H9 (cell line): ENCODE measurements around the gene SH2B2. TPM values are rescaled to one million over a fixed set of nuclear protein-coding genes. Genes with fewer than 3 reads are reported as not detected.
"Not testable (repeated sequence)": the region's sequence is repeated elsewhere in the genome, so short reads cannot be mapped to it uniquely, and the experiment has no call there.

Experiments
- DNase-seq: peaks from one replicate; pipeline ENCODE4 v3.0.0-alpha.2; 2017
- H2AFZ ChIP-seq: one replicate; pipeline ENCODE4 v1.6.1; 2013; ENCODE audit warnings: mild to moderate bottlenecking, low read length, control low read depth, moderate library complexity
- H2AK5ac ChIP-seq: 2 replicates; pipeline ENCODE4 v1.6.1; 2013; ENCODE audit warnings: low read length, control low read depth, mixed read lengths; ENCODE audit not compliant: insufficient read length
- H2BK120ac ChIP-seq: one replicate; pipeline ENCODE4 v1.6.1; 2013; ENCODE audit warnings: low read depth, mild to moderate bottlenecking, low read length, control low read depth, inconsistent platforms; ENCODE audit not compliant: poor library complexity, severe bottlenecking
- H2BK12ac ChIP-seq: 2 replicates; pipeline ENCODE4 v1.6.1; 2013; ENCODE audit warnings: low read length, control low read depth, mixed read lengths, low read depth; ENCODE audit not compliant: insufficient read length
- H2BK15ac ChIP-seq: 2 replicates; pipeline ENCODE4 v1.6.1; 2013; ENCODE audit warnings: low read depth, low read length, control low read depth
- H2BK20ac ChIP-seq: one replicate; pipeline ENCODE4 v1.6.1; 2013; ENCODE audit warnings: low read depth, mild to moderate bottlenecking, low read length, control low read depth, inconsistent platforms; ENCODE audit not compliant: poor library complexity, severe bottlenecking
- H2BK5ac ChIP-seq: 2 replicates; pipeline ENCODE4 v1.6.1; 2013; ENCODE audit warnings: low read length, control low read depth, mixed read lengths; ENCODE audit not compliant: insufficient read length
- H3K14ac ChIP-seq: 2 replicates; pipeline ENCODE4 v1.6.1; 2013; ENCODE audit warnings: low read length, control low read depth; ENCODE audit not compliant: insufficient read depth
- H3K18ac ChIP-seq: 2 replicates; pipeline ENCODE4 v1.6.1; 2013; ENCODE audit warnings: low read depth, mild to moderate bottlenecking, mixed read lengths, low read length, control low read depth; ENCODE audit not compliant: insufficient read length
- H3K23ac ChIP-seq: 2 replicates; pipeline ENCODE4 v1.6.1; 2013; ENCODE audit warnings: low read length, control low read depth, mixed read lengths, low read depth; ENCODE audit not compliant: insufficient read length
- H3K23me2 ChIP-seq: 2 replicates; pipeline ENCODE4 v1.6.1; 2013; ENCODE audit warnings: low read depth, mild to moderate bottlenecking, mixed read lengths, low read length, control low read depth; ENCODE audit not compliant: insufficient read length, poor library complexity, severe bottlenecking
- H3K27ac ChIP-seq: 2 replicates; pipeline ENCODE4 v1.5.1; 2013; ENCODE audit warnings: low read length, control low read depth, mixed read lengths, low read depth; ENCODE audit not compliant: insufficient read length
- H3K27me3 ChIP-seq: 2 replicates; pipeline ENCODE4 v1.6.1; 2013; ENCODE audit warnings: low read length, control low read depth, inconsistent platforms; ENCODE audit not compliant: insufficient read depth
- H3K4ac ChIP-seq: 2 replicates; pipeline ENCODE4 v1.6.1; 2013; ENCODE audit warnings: low read depth, mild to moderate bottlenecking, control low read depth, inconsistent platforms, low read length, moderate library complexity
- H3K4me1 ChIP-seq: 2 replicates; pipeline ENCODE4 v1.6.1; 2013; ENCODE audit warnings: low read length, control low read depth, inconsistent platforms; ENCODE audit not compliant: insufficient read depth
- H3K4me2 ChIP-seq: 2 replicates; pipeline ENCODE4 v1.6.1; 2013; ENCODE audit warnings: low read length, control low read depth, mixed read lengths; ENCODE audit not compliant: insufficient read length, insufficient read depth
- H3K56ac ChIP-seq: 2 replicates; pipeline ENCODE4 v1.6.1; 2013; ENCODE audit warnings: low read depth, mild to moderate bottlenecking, mixed read lengths, low read length, control low read depth; ENCODE audit not compliant: insufficient read length
- H3K79me1 ChIP-seq: 2 replicates; pipeline ENCODE4 v1.6.1; 2013; ENCODE audit warnings: low read depth, mild to moderate bottlenecking, moderate library complexity, low read length, control low read depth, inconsistent platforms; ENCODE audit not compliant: insufficient read depth, poor library complexity, severe bottlenecking
- H3K79me2 ChIP-seq: 2 replicates; pipeline ENCODE4 v1.6.1; 2013; ENCODE audit warnings: low read length, control low read depth, inconsistent platforms; ENCODE audit not compliant: insufficient read depth
- H3K9ac ChIP-seq: 2 replicates; pipeline ENCODE4 v1.6.1; 2013; ENCODE audit warnings: low read length, control low read depth, mixed read lengths; ENCODE audit not compliant: insufficient read length; ENCODE audit errors: extremely low read depth
- H3K9me3 ChIP-seq: one replicate; pipeline ENCODE4 v1.6.1; 2013; ENCODE audit warnings: low read depth, low read length, inconsistent platforms; ENCODE audit not compliant: control insufficient read depth
- H3T11ph ChIP-seq: one replicate; pipeline ENCODE4 v1.6.1; 2013; ENCODE audit warnings: mild to moderate bottlenecking, low read length, control low read depth, inconsistent platforms
- H4K20me1 ChIP-seq: one replicate; pipeline ENCODE4 v1.6.1; 2013; ENCODE audit not compliant: control insufficient read depth, insufficient read length, insufficient read depth
- H4K5ac ChIP-seq: 2 replicates; pipeline ENCODE4 v1.6.1; 2013; ENCODE audit warnings: low read depth, mild to moderate bottlenecking, mixed read lengths, low read length, control low read depth; ENCODE audit not compliant: insufficient read length
- H4K8ac ChIP-seq: replicated peaks from 2 replicates; pipeline ENCODE4 v1.6.1; 2013; ENCODE audit warnings: low read length, control low read depth, mixed read lengths, low read depth; ENCODE audit not compliant: insufficient read length
- H4K91ac ChIP-seq: 2 replicates; pipeline ENCODE4 v1.6.1; 2013; ENCODE audit warnings: low read depth, mild to moderate bottlenecking, moderate library complexity, mixed read lengths, low read length, control low read depth; ENCODE audit not compliant: insufficient read length
- H3K27ac Mint-ChIP-seq, 3 experiments: 2 replicates in 2 of 3; 3 replicates in 1 of 3; pipeline ENCODE4 v1.8.0; 2020 to 2021; ENCODE audit warnings: mixed read lengths in 3 of 3, mild to moderate bottlenecking in 1 of 3, moderate library complexity in 1 of 3
- H3K27me3 Mint-ChIP-seq: 2 replicates; pipeline ENCODE4 v1.8.0; 2021; ENCODE audit warnings: low read depth, mild to moderate bottlenecking, moderate library complexity, mixed read lengths
- H3K36me3 Mint-ChIP-seq, 3 experiments: 2 replicates in 2 of 3; 3 replicates in 1 of 3; pipeline ENCODE4 v1.8.0; 2020 to 2021; ENCODE audit warnings: low read depth in 3 of 3, mixed read lengths in 3 of 3; ENCODE audit not compliant: insufficient read depth in 1 of 3
- H3K4me1 Mint-ChIP-seq, 2 experiments: 2 replicates each; pipeline ENCODE4 v1.8.0; 2020; ENCODE audit warnings: mixed read lengths in 2 of 2
- H3K4me3 Mint-ChIP-seq, 2 experiments: 2 replicates in 1 of 2; 3 replicates in 1 of 2; pipeline ENCODE4 v1.8.0; 2020 to 2021; ENCODE audit warnings: mild to moderate bottlenecking in 2 of 2, mixed read lengths in 2 of 2, moderate library complexity in 1 of 2
- H3K9me3 Mint-ChIP-seq, 2 experiments: 2 replicates in 1 of 2; 3 replicates in 1 of 2; pipeline ENCODE4 v1.8.0; 2020; ENCODE audit warnings: mild to moderate bottlenecking in 2 of 2, mixed read lengths in 2 of 2, moderate library complexity in 1 of 2
- WGBS: extraction: QIAGEN DNeasy Blood & Tissue Kit; methylation state at CpG from one replicate; pipeline ENCODE4 v1.1.7; 2013; ENCODE audit warnings: missing lambda C conversion rate, low lambda C conversion rate, mixed read lengths; ENCODE audit not compliant: insufficient read length; ENCODE audit errors: extremely low coverage; 5-methylcytosine and 5-hydroxymethylcytosine counted together
- microRNA-seq: library from miRNA; unstranded; fragments of <30 nt; microRNA quantifications from one replicate; pipeline ENCODE4, GENCODE V29; 2020; ENCODE audit warnings: borderline microRNAs expressed
- total RNA-seq: library from RNA; stranded (reverse); gene quantifications from 2 replicates; pipeline ENCODE4 v1.2.1, GENCODE V29; 2021

SH2B2 gene
- total RNA-seq, 1 experiment from 2014 or later = 10.4 TPM

- not testable (repeated sequence) for H2BK120ac ChIP-seq, H3K27ac Mint-ChIP-seq, H3K56ac ChIP-seq, H3K18ac ChIP-seq, H3K79me2 ChIP-seq, H2BK15ac ChIP-seq, H3K14ac ChIP-seq, H3T11ph ChIP-seq, H3K9me3 Mint-ChIP-seq, H4K5ac ChIP-seq, DNase-seq, H2AK5ac ChIP-seq, H3K27me3 Mint-ChIP-seq, H3K23me2 ChIP-seq, H4K8ac ChIP-seq, H3K79me1 ChIP-seq, H3K27me3 ChIP-seq, H3K9me3 ChIP-seq, H3K4ac ChIP-seq, H3K27ac ChIP-seq, H2AFZ ChIP-seq, H4K20me1 ChIP-seq, H3K9ac ChIP-seq, H3K4me2 ChIP-seq, H3K4me1 ChIP-seq, H3K23ac ChIP-seq, H2BK5ac ChIP-seq, H2BK20ac ChIP-seq, H2BK12ac ChIP-seq, H3K4me1 Mint-ChIP-seq, H4K91ac ChIP-seq
- no CpG with 5 or more reads among the region's 7 CpGs for WGBS
- Mint-ChIP-seq H3K4me3 (peak overlapping the region; percentile 26 to 68; a peak in 4 of 5 replicates), H3K36me3 (peaks cover 22 to 30% (median 29%) of the 10 kb centered on the region in 3 experiments)
Observed at GRCh38 chr7:102365390-102365789, 78.7 kb downstream of the SH2B2 start.

- H2AFZ ChIP-seq, H2BK5ac ChIP-seq, H3K4me2 ChIP-seq, H3K23me2 ChIP-seq, H3K14ac ChIP-seq, H4K5ac ChIP-seq, H2BK15ac ChIP-seq, H3K79me1 ChIP-seq, DNase-seq, H2BK20ac ChIP-seq, H4K91ac ChIP-seq, H3K18ac ChIP-seq, H4K8ac ChIP-seq, H3K4me1 Mint-ChIP-seq, H3K4me1 ChIP-seq, H3K56ac ChIP-seq, H4K20me1 ChIP-seq, H3K23ac ChIP-seq, H3K79me2 ChIP-seq, H3K9ac ChIP-seq, H2BK12ac ChIP-seq, H3T11ph ChIP-seq, H3K27ac Mint-ChIP-seq, H2AK5ac ChIP-seq, H3K27me3 Mint-ChIP-seq, H3K27ac ChIP-seq, H2BK120ac ChIP-seq, H3K27me3 ChIP-seq, H3K9me3 ChIP-seq, H3K9me3 Mint-ChIP-seq, H3K4ac ChIP-seq, H3K4me3 Mint-ChIP-seq: not testable (repeated sequence)
- H3K36me3 Mint-ChIP-seq = peaks cover 28 to 43% (median 40%) of the 10 kb centered on the region in 3 experiments
Observed at GRCh38 chr7:102370038-102370437, 83.4 kb downstream of the SH2B2 start.

Small RNAs within 50 kb of the gene (microRNA-seq; reads per million reads assigned to microRNA genes)
- gene MIR4285 = not detected

Other genes with a start within 250 kb of the SH2B2 start
- gene SPDYE6, start 69.6 kb downstream of the SH2B2 start, total RNA-seq = not detected in 2 replicates
- 36.0 and 38.8 TPM in 2 replicates for gene PRKRIP1, start 109.5 kb downstream of the SH2B2 start, total RNA-seq
- gene ORAI2, start 146.7 kb downstream of the SH2B2 start, total RNA-seq = 26.6 and 26.7 TPM in 2 replicates
- 23.9 and 24.2 TPM in 2 replicates for gene ALKBH4, start 178.0 kb downstream of the SH2B2 start, total RNA-seq
- gene LRWD1, start 178.1 kb downstream of the SH2B2 start, total RNA-seq = 33.1 and 35.1 TPM in 2 replicates
- gene POLR2J, start 192.1 kb downstream of the SH2B2 start, total RNA-seq = 52.2 and 58.5 TPM in 2 replicates
- gene RASA4B, start 230.9 kb downstream of the SH2B2 start, total RNA-seq = 3.7 and 4.8 TPM in 2 replicates